GM23248 (cell line): ENCODE data around the gene SLC15A1.

Experiments
- EZH2 ChIP-seq: fragments of 200-600 bp; sonication (generic); IDR thresholded peaks from 2 replicates; pipeline ENCODE4 v1.6.1; 2018; ENCODE audit warnings: antibody characterized with exemption, mild to moderate bottlenecking; ENCODE audit not compliant: insufficient read depth, poor library complexity, severe bottlenecking
- EZH2phosphoT487 ChIP-seq: fragments of 200-600 bp; sonication (generic); IDR thresholded peaks from 2 replicates; pipeline ENCODE4 v1.6.1; 2018; ENCODE audit warnings: antibody characterized with exemption, moderate library complexity, mild to moderate bottlenecking, low read depth; ENCODE audit not compliant: insufficient read depth

DNA sequence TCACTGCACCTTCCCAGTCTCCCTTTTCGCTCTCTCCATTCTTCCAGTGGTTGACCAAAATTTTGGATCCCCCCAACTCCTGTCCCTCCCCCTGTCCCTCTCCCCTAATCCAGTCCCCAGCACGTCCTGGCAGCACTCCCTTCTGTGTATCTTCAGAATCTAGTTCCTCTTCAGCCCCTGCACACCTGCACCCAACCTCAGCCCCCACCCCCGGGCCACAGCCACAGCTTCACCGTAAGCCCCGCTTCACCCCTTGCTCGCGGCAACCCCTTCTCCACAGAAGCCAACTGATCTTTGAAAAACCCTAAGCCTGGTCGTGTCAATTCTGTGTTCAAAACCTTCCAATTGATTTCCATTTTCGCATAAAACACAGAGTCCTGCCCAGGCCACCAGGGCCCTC lies 35.5 kb upstream of the SLC15A1 start:
- no peak for TF ChIP-seq EZH2
- TF ChIP-seq EZH2phosphoT487: no peak
